GM18951 (cell line): ENCODE measurements around the gene SPANXN5.
"Not testable (repeated sequence)": the region's sequence is repeated elsewhere in the genome, so short reads cannot be mapped to it uniquely, and the experiment has no call there.

ENCODE experiments used
- POLR2A ChIP-seq: IDR thresholded peaks from 4 replicates; pipeline ENCODE4 v1.6.1; 2011; ENCODE audit warnings: mild to moderate bottlenecking; ENCODE audit not compliant: insufficient read length, insufficient read depth; ENCODE audit errors: extremely low read depth
- in situ Hi-C: fragments of 300-500 bp; cut with MboI; formaldehyde crosslinking; loops from one replicate; pipeline ENCODE4 v1.12.0; 2022; ENCODE audit warnings: low sequenced_read_pairs, mixed read lengths, inconsistent platforms; ENCODE audit not compliant: unreplicated experiment

The SPANXN5 gene

GRCh38 chrX:52797327-52797726 is at the start of gene SPANXN5:
SPANXN5 (minus strand) TSS chrX:52797427; CDS start chrX:52797348, 79 bp downstream.
- in situ Hi-C loops, result not testable (repeated sequence)

- in situ Hi-C loops, result not testable (repeated sequence)
Measured at GRCh38 chrX:52843619-52844018, 46.4 kb upstream of the SPANXN5 start.

GRCh38 chrX:52839137-52839536 is 41.9 kb upstream of the SPANXN5 start:
- TF ChIP-seq POLR2A, result no peak
- in situ Hi-C loops, result no loop called here

- in situ Hi-C loops, result no loop called here
- no peak for TF ChIP-seq POLR2A
Measured at GRCh38 chrX:52830551-52830950, 33.3 kb upstream of the SPANXN5 start.

GRCh38 chrX:52824608-52825007 is 27.4 kb upstream of the SPANXN5 start:
- in situ Hi-C loops, result no loop called here
- TF ChIP-seq POLR2A, result no peak

- TF ChIP-seq POLR2A, result no peak
Measured at GRCh38 chrX:52821079-52821760, 24.0 kb upstream of the SPANXN5 start.

GRCh38 chrX:52819788-52820187 is 22.6 kb upstream of the SPANXN5 start:
- in situ Hi-C loops, result no loop called here
- no peak for TF ChIP-seq POLR2A

More at GRCh38 chrX:52821079-52821760, 24.0 kb upstream of the SPANXN5 start:
- in situ Hi-C loops, result no loop called here

- TF ChIP-seq POLR2A, result no peak
- in situ Hi-C loops, result no loop called here
Measured at GRCh38 chrX:52811065-52811625, 13.9 kb upstream of the SPANXN5 start, which contains the start of gene XAGE5. XAGE5 (plus strand) TSS chrX:52811287; CDS start chrX:52812567, 1,280 bp downstream.

GRCh38 chrX:52804876-52805275 is 7.6 kb upstream of the SPANXN5 start:
- in situ Hi-C loops, result not testable (repeated sequence)

GRCh38 chrX:52773504-52773903 is 23.7 kb downstream of the SPANXN5 start:
- in situ Hi-C loops, result not testable (repeated sequence)

GRCh38 chrX:52765983-52766382 is 31.2 kb downstream of the SPANXN5 start:
- in situ Hi-C loops, result not testable (repeated sequence)

GRCh38 chrX:52750952-52751351 is 46.3 kb downstream of the SPANXN5 start, which contains the start of gene SSX2B:
SSX2B (plus strand) TSS chrX:52751252; CDS start chrX:52752681, 1,429 bp downstream.
- in situ Hi-C loops, result not testable (repeated sequence)
